Upper lobe of left lung (tissue), 6 donors: ENCODE results near the gene PTPRN2. TPM values are rescaled to one million over a fixed set of nuclear protein-coding genes. Genes with fewer than 3 reads are reported as not detected.

Experiments used
- ATAC-seq, 2 donors: fragments of 200-7000 bp; cut with Tn5 transposase; one replicate each; pipeline ENCODE4 v1.9.1; 2022; ENCODE audit warnings: mild to moderate bottlenecking in 2 of 2, moderate library complexity in 2 of 2; ENCODE audit not compliant: low FRiP score in 2 of 2
- DNase-seq, 2 donors: peaks; one replicate each; pipeline ENCODE4 v3.0.0-alpha.2; 2019 to 2020
- H3K27ac ChIP-seq, 4 donors: fragments of 200-600 bp; sonication (generic); one replicate each; pipeline ENCODE4 v1.5.1; 2016 to 2019
- H3K27me3 ChIP-seq, 4 donors: fragments of 200-600 bp; sonication (generic); one replicate each; pipeline ENCODE4 v1.5.1; 2017 to 2019
- H3K36me3 ChIP-seq, 4 donors: fragments of 200-600 bp; sonication (generic); one replicate each; pipeline ENCODE4 v1.5.1; 2016 to 2019
- H3K4me1 ChIP-seq, 4 donors: fragments of 200-600 bp; sonication (generic); one replicate each; pipeline ENCODE4 v1.5.1; 2018 to 2019
- H3K4me3 ChIP-seq, 4 donors: fragments of 200-600 bp; sonication (generic); one replicate each; pipeline ENCODE4 v1.5.1; 2017 to 2019; ENCODE audit warnings: mild to moderate bottlenecking in 2 of 4, moderate library complexity in 1 of 4
- H3K9me3 ChIP-seq, 4 donors: fragments of 200-600 bp; sonication (generic); one replicate each; pipeline ENCODE4 v1.5.1; 2018 to 2019
- EP300 ChIP-seq, 4 donors: sonication (generic); formaldehyde crosslinking; IDR thresholded peaks; one replicate each; pipeline ENCODE4 v1.5.1; 2017; ENCODE audit warnings: antibody characterized with exemption in 4 of 4, control low read depth in 2 of 4
- POLR2A ChIP-seq, 4 donors: fragments of 450-650 bp; IDR thresholded peaks; one replicate each; pipeline ENCODE4 v1.5.1; 2016 to 2017; ENCODE audit warnings: antibody characterized with exemption in 4 of 4, mild to moderate bottlenecking in 2 of 4
- POLR2AphosphoS5 ChIP-seq, 2 donors: sonication (generic); formaldehyde crosslinking; IDR thresholded peaks; one replicate each; pipeline ENCODE4 v1.5.1; 2017; ENCODE audit warnings: antibody characterized with exemption in 2 of 2
- WGBS, 2 donors: methylation state at CpG; one replicate each; pipeline ENCODE4 v1.1.5; 2017 to 2018; 5-methylcytosine and 5-hydroxymethylcytosine counted together
- total RNA-seq, 6 donors: library from RNA; depleted of rRNA in 4 of 6; stranded (reverse); fragments of >200 nt in 4 of 6; gene quantifications; one replicate each; pipeline versions ENCODE4 v1.1.0 to v1.2.1, GENCODE V29; 2016 to 2021
- TF ChIP-seq, protein P1 (sequence below), 6 experiments: fragments of 450-650 bp in 4 of 6; fragments of 200-600 bp in 2 of 6; sonication (generic) in 2 of 6; IDR thresholded peaks; one replicate each; pipeline ENCODE4 v1.5.1; 2016 to 2019; ENCODE audit warnings: antibody characterized with exemption in 6 of 6
- donor health status: DM: no; HTN: no; CAD: no; lungs with moderate emphysema.
- donor health status: DM: no; HTN: yes; CAD: no; lungs with severe emphysema.

PTPRN2 gene
- total RNA-seq, 6 donors from 2014 or later = 3.3 to 7.9 (median 5.2) TPM

DNA sequence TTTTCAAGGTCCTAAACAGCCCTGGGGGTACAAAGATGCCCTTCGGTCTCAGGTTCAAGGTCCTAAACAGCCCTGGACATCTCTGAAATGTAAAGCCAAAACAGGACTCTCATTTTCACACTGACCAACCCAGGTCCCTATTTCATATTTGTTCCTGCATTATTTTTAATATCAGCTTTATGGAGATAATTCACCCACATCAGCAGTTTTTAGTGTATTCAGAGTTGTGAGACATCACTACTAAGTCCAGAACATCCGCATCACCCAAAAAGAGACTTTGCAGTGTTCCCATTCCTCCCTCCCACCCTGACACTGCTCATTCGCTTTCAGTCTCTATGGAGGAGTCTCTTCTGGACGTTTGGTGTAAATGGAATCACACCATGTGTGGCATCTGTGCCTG, 420.2 kb downstream of the PTPRN2 start:
- H3K4me3 ChIP-seq = no peak overlapping the region
- WGBS, 2 donors = 72 to 83% methylated on average over 4 of the region's 4 CpGs
- no peak for DNase-seq
- TF ChIP-seq POLR2A (IDR thresholded peaks at IDR 0.05) (no peak), EP300 (IDR thresholded peaks at IDR 0.05) (no peak), POLR2AphosphoS5 (IDR thresholded peaks at IDR 0.05) (no peak)
- TF ChIP-seq, protein P1, sequence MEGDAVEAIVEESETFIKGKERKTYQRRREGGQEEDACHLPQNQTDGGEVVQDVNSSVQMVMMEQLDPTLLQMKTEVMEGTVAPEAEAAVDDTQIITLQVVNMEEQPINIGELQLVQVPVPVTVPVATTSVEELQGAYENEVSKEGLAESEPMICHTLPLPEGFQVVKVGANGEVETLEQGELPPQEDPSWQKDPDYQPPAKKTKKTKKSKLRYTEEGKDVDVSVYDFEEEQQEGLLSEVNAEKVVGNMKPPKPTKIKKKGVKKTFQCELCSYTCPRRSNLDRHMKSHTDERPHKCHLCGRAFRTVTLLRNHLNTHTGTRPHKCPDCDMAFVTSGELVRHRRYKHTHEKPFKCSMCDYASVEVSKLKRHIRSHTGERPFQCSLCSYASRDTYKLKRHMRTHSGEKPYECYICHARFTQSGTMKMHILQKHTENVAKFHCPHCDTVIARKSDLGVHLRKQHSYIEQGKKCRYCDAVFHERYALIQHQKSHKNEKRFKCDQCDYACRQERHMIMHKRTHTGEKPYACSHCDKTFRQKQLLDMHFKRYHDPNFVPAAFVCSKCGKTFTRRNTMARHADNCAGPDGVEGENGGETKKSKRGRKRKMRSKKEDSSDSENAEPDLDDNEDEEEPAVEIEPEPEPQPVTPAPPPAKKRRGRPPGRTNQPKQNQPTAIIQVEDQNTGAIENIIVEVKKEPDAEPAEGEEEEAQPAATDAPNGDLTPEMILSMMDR (IDR thresholded peaks at IDR 0.05) = no peak
- H3K9me3 ChIP-seq = peaks cover 0 to under 1% (median 0%) of the 10 kb centered on the region in 4 donors
- H3K36me3 ChIP-seq = no peaks in the 10 kb centered on the region
- ATAC-seq = no peak
- H3K27me3 ChIP-seq = no peaks in the 10 kb centered on the region
- H3K4me1 ChIP-seq = no peaks in the 10 kb centered on the region
- H3K27ac ChIP-seq = no peak overlapping the region

DNA sequence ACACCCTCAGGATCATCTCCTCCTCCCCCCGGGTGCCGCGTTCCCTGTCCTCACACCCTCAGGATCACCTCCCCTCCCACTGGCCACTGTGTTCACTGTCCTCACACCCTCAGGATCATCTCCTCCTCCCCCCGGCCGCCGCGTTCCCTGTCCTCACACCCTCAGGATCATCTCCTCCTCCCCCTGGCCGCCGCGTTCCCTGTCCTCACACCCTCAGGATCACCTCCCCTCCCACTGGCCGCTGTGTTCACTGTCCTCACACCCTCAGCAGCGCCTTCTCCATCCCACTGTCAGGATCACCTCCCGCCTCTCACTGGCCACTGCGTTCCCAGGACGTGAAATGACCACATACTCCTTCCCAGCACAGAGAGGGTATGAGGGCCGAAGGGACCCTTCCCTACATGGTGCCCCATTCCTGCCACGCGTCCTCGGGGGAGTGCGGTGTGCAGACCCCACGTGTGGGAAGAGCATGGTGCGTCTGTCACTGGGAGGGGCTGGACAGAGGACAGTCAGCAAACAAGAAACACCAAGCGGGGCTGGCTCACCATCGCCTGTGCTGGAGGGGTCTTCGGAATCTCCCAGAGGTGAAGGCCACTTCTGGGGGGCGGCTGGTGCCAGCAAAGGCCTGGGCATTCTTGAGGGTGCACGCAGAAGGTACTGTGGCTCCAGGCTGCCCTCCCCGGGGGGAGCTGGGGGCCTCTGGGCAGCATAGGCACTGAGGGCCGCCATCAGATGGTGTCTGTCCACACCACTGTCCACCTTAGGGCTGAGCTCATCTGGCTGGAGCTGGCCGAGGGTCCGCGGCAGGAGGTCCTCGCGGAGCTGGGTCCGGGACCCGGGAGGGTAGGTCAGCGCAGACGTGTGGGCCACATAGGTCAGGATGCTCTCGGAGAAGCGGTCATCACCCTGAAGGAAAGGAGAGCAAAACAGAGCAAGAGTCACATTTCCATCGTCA, 421.0 kb downstream of the PTPRN2 start:
- no peak overlapping the region for H3K27ac ChIP-seq
- no peaks in the 10 kb centered on the region for H3K36me3 ChIP-seq
- WGBS, 2 donors = 89 to 94% methylated on average over 34 to 39 of the region's 41 CpGs
- TF ChIP-seq EP300 (IDR thresholded peaks at IDR 0.05) (no peak), POLR2A (IDR thresholded peaks at IDR 0.05) (no peak)
- peak in 1 of 2 donors; percentile 62 for DNase-seq
- H3K27me3 ChIP-seq = no peaks in the 10 kb centered on the region
- H3K4me1 ChIP-seq = no peaks in the 10 kb centered on the region
- no peak overlapping the region for H3K4me3 ChIP-seq
- no peak for ATAC-seq
- no peaks in the 10 kb centered on the region for H3K9me3 ChIP-seq

GRCh38 chr7:158165711-158166110, 421.9 kb downstream of the PTPRN2 start:
- TF ChIP-seq POLR2A (IDR thresholded peaks at IDR 0.05) (no peak), POLR2AphosphoS5 (IDR thresholded peaks at IDR 0.05) (no peak), EP300 (IDR thresholded peaks at IDR 0.05) (no peak)
- TF ChIP-seq, protein P1 (IDR thresholded peaks at IDR 0.05) = no peak

GRCh38 chr7:158164101-158165095, 423.2 kb downstream of the PTPRN2 start:
- Histone ChIP-seq H3K27ac (no peak overlapping the region), H3K4me1 (no peaks in the 10 kb centered on the region), H3K27me3 (no peaks in the 10 kb centered on the region), H3K4me3 (no peak overlapping the region), H3K9me3 (no peaks in the 10 kb centered on the region), H3K36me3 (no peaks in the 10 kb centered on the region)
- WGBS, 2 donors = 44 to 67% methylated on average over 63 to 67 of the region's 67 CpGs
- no peak for ATAC-seq
- DNase-seq = peak in 1 of 2 donors; percentile 60
- TF ChIP-seq EP300 (IDR thresholded peaks at IDR 0.05) (no peak), POLR2AphosphoS5 (IDR thresholded peaks at IDR 0.05) (no peak), POLR2A (IDR thresholded peaks at IDR 0.05) (no peak)
- TF ChIP-seq, protein P1 (IDR thresholded peaks at IDR 0.05) = no peak

More at GRCh38 chr7:158165711-158166110, 421.9 kb downstream of the PTPRN2 start:
- DNase-seq (no peak), ATAC-seq (no peak)
- Histone ChIP-seq H3K36me3 (no peaks in the 10 kb centered on the region), H3K27me3 (no peaks in the 10 kb centered on the region), H3K4me1 (no peaks in the 10 kb centered on the region), H3K4me3 (no peak overlapping the region), H3K9me3 (no peaks in the 10 kb centered on the region), H3K27ac (no peak overlapping the region)
- 90 to 96% methylated on average over 16 of the region's 16 CpGs for WGBS, 2 donors

GRCh38 chr7:158161194-158161593, 426.4 kb downstream of the PTPRN2 start:
- H3K4me3 ChIP-seq = no peak overlapping the region
- H3K36me3 ChIP-seq = no peaks in the 10 kb centered on the region
- DNase-seq (no peak), ATAC-seq (no peak)
- WGBS, 2 donors = 80 to 86% methylated on average over 5 of the region's 5 CpGs
- H3K4me1 ChIP-seq = no peaks in the 10 kb centered on the region
- no peak for TF ChIP-seq POLR2AphosphoS5 (IDR thresholded peaks at IDR 0.05)
- TF ChIP-seq POLR2A (IDR thresholded peaks at IDR 0.05) = no peak
- TF ChIP-seq, protein P1 (IDR thresholded peaks at IDR 0.05) = no peak
- TF ChIP-seq EP300 (IDR thresholded peaks at IDR 0.05) = no peak
- H3K27ac ChIP-seq = no peak overlapping the region
- no peaks in the 10 kb centered on the region for H3K27me3 ChIP-seq
- no peaks in the 10 kb centered on the region for H3K9me3 ChIP-seq
